HepG2 (cell line): ENCODE results near the gene SRP68. TPM values are rescaled to one million over a fixed set of nuclear protein-coding genes. Genes with fewer than 3 reads are reported as not detected.

Experiments used
- FOXK1 ChIP-seq: sonication (generic); formaldehyde crosslinking; IDR thresholded peaks from 2 replicates; pipeline ENCODE4 v1.4.0; 2020; ENCODE audit warnings: low read depth, missing genetic modification reagents, borderline replicate concordance
- GMEB1 ChIP-seq: sonication (generic); formaldehyde crosslinking; IDR thresholded peaks from 2 replicates; pipeline ENCODE4 v1.5.1; 2020; ENCODE audit warnings: missing genetic modification reagents, mild to moderate bottlenecking, borderline replicate concordance
- KIAA2018 ChIP-seq: sonication (generic); formaldehyde crosslinking; IDR thresholded peaks from 2 replicates; pipeline ENCODE4 v1.5.0; 2020; ENCODE audit warnings: mild to moderate bottlenecking, missing genetic modification reagents, borderline replicate concordance
- SOX13 ChIP-seq, 3 experiments: fragments of 450-650 bp in 1 of 3; sonication (generic) in 1 of 3; formaldehyde crosslinking in 1 of 3; IDR thresholded peaks in 2 of 3; conservative IDR thresholded peaks in 1 of 3; 2 replicates each; pipeline versions ENCODE4 v1.5.0 to v1.6.1; 2016 to 2020; ENCODE audit warnings: antibody characterized with exemption in 1 of 3, mild to moderate bottlenecking in 1 of 3, missing compliant biosample characterization in 1 of 3, missing genetic modification reagents in 1 of 3, moderate library complexity in 1 of 3
- SRY ChIP-seq: sonication (generic); formaldehyde crosslinking; IDR thresholded peaks from 2 replicates; pipeline ENCODE4 v1.8.0; 2022; ENCODE audit warnings: mild to moderate bottlenecking, missing genetic modification reagents
- TRAFD1 ChIP-seq: sonication (generic); formaldehyde crosslinking; IDR thresholded peaks from 2 replicates; pipeline ENCODE4 v1.5.1; 2020; ENCODE audit warnings: missing genetic modification reagents, mild to moderate bottlenecking, borderline replicate concordance
- ZNF224 ChIP-seq: sonication (generic); formaldehyde crosslinking; IDR thresholded peaks from 2 replicates; pipeline ENCODE4 v1.5.0; 2020; ENCODE audit warnings: mild to moderate bottlenecking, missing genetic modification reagents
- ZNF260 ChIP-seq: sonication (generic); formaldehyde crosslinking; IDR thresholded peaks from 2 replicates; pipeline ENCODE4 v1.4.0; 2020; ENCODE audit warnings: missing genetic modification reagents, low read depth, mild to moderate bottlenecking, borderline replicate concordance
- ZNF501 ChIP-seq: sonication (generic); formaldehyde crosslinking; IDR thresholded peaks from 2 replicates; pipeline ENCODE4 v1.5.1; 2020; ENCODE audit warnings: mild to moderate bottlenecking, moderate library complexity, missing genetic modification reagents
- ZNF550 ChIP-seq: sonication (generic); formaldehyde crosslinking; IDR thresholded peaks from 2 replicates; pipeline ENCODE4 v1.4.0; 2020; ENCODE audit warnings: mild to moderate bottlenecking, missing genetic modification reagents, borderline replicate concordance
- ZNF572 ChIP-seq: sonication (generic); formaldehyde crosslinking; IDR thresholded peaks from 2 replicates; pipeline ENCODE4 v1.5.1; 2020; ENCODE audit warnings: mild to moderate bottlenecking, missing genetic modification reagents
- polyA plus RNA-seq, 8 experiments: library from polyadenylated mRNA; depleted of rRNA in 3 of 8; stranded (reverse) in 7 of 8; unstranded in 1 of 8; fragments of >200 nt; fragmentation: Illumina TruSeq in 4 of 8; extraction: Trizol in 4 of 8; gene quantifications; 2 replicates each; pipeline versions ENCODE4 v1.2.1 to v1.2.3, GENCODE V29; 2011 to 2016; ENCODE audit warnings: low read depth in 4 of 8, missing spikeins in 1 of 8, mixed read lengths in 1 of 8; ENCODE audit not compliant: insufficient read depth in 1 of 8
- total RNA-seq, 5 experiments: library from RNA; depleted of rRNA; stranded (reverse); fragments of >200 nt; fragmentation: Illumina TruSeq; extraction: Trizol; gene quantifications; 2 replicates each; pipeline ENCODE4 v1.2.3, GENCODE V29; 2016; ENCODE audit warnings: low read depth in 1 of 5
- TF ChIP-seq, protein P1 (sequence below): sonication (generic); formaldehyde crosslinking; IDR thresholded peaks from 2 replicates; pipeline ENCODE4 v1.8.0; 2022; ENCODE audit warnings: missing genetic modification reagents, mild to moderate bottlenecking, inconsistent platforms, borderline replicate concordance
- TF ChIP-seq, protein P2 (sequence below): sonication (generic); formaldehyde crosslinking; IDR thresholded peaks from 2 replicates; pipeline ENCODE4 v1.8.0; 2022; ENCODE audit warnings: mild to moderate bottlenecking, missing genetic modification reagents, moderate library complexity

SRP68 gene
- total and polyA plus RNA-seq, 2 of the 13 experiments (the other 11 are each of a cell fraction or from before 2014, with no cell fraction given), result 39.8 to 74.3 TPM

GRCh38 chr17:76026714-76027158 lies 45.6 kb downstream of the SRP68 start (continued):
- TF ChIP-seq SOX13 (IDR thresholded peaks at IDR 0.05) (no peak), SOX13 (CRISPR knock-in tag; conservative IDR thresholded peaks at IDR 0.05 in 1 of 2, IDR thresholded peaks at IDR 0.05 in 1 of 2) (0 out of 4 replicates have a peak, but pooled peaks of 1 of the 2 experiments have one; percentile 3), ZNF572 (CRISPR knock-in tag) (peak; percentile 60; the same call in 1 of the 2 replicates), SRY (CRISPR knock-in tag) (peak; percentile 14; the same call in 1 of the 2 replicates), ZNF550 (CRISPR knock-in tag) (no peak), KIAA2018 (CRISPR knock-in tag) (no peak), TRAFD1 (CRISPR knock-in tag) (0 out of 2 replicates have a peak, but pooled peaks have one; percentile 6), FOXK1 (peak; percentile 18; the same call in 1 of the 2 replicates), GMEB1 (no peak), ZNF501 (CRISPR knock-in tag) (peak; percentile 7; the same call in 1 of the 2 replicates), ZNF260 (CRISPR knock-in tag) (peak; percentile 13; the same call in 1 of the 2 replicates), ZNF224 (CRISPR knock-in tag) (0 out of 2 replicates have a peak, but pooled peaks have one; percentile 19)
- TF ChIP-seq, protein P1, sequence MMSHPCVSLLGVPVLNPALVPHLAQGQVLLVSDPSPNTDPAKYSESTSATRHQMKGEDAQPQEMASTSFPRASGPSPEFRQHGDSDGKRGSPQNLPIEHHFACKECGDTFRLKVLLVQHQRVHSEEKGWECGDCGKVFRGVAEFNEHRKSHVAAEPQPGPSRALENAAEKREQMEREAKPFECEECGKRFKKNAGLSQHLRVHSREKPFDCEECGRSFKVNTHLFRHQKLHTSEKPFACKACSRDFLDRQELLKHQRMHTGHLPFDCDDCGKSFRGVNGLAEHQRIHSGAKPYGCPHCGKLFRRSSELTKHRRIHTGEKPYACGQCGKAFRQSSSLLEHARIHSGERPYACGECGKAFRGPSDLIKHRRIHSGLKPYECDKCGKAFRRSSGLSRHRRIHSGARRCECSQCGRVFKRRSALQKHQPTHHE, result no peak
- TF ChIP-seq, protein P2, sequence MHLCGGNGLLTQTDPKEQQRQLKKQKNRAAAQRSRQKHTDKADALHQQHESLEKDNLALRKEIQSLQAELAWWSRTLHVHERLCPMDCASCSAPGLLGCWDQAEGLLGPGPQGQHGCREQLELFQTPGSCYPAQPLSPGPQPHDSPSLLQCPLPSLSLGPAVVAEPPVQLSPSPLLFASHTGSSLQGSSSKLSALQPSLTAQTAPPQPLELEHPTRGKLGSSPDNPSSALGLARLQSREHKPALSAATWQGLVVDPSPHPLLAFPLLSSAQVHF (CRISPR knock-in tag), result 0 out of 2 replicates have a peak, but pooled peaks have one; percentile 36
